Pancreas (tissue), 10 donors: ENCODE data around the gene RRM2. TPM values are rescaled to one million over a fixed set of nuclear protein-coding genes. Genes with fewer than 3 reads are reported as not detected.

ENCODE experiments used
- ATAC-seq, 4 donors: fragments of 200-7000 bp; cut with Tn5 transposase; one replicate each; pipeline versions ENCODE4 v1.8.0 to v1.9.1; 2020; ENCODE audit warnings: mild to moderate bottlenecking in 4 of 4, moderate library complexity in 4 of 4
- DNase-seq, 6 donors: peaks; one replicate each; pipeline ENCODE4 v3.0.0-alpha.2; 2020
- FAIRE-seq: peaks from 2 replicates; lab custom pipeline; 2012; peaks lifted over from hg19 to GRCh38; lab: Jason Lieb, UNC
- H3K27ac ChIP-seq, 4 donors: fragments of 200-600 bp; sonication (generic); 1 replicate in 3 of 4; 2 replicates in 1 of 4; pipeline versions ENCODE4 v1.5.0 to v1.8.0; 2020
- H3K27me3 ChIP-seq, 4 donors: fragments of 200-600 bp; one replicate each; pipeline ENCODE4 v1.8.0; 2021
- H3K36me3 ChIP-seq, 3 donors: fragments of 200-600 bp; sonication (generic) in 1 of 3; one replicate each; pipeline versions ENCODE4 v1.5.0 to v1.8.0; 2020 to 2021
- H3K4me1 ChIP-seq, 3 donors: fragments of 200-600 bp; one replicate each; pipeline ENCODE4 v1.8.0; 2021
- H3K4me3 ChIP-seq, 4 donors: fragments of 200-600 bp; sonication (generic) in 2 of 4; one replicate each; pipeline versions ENCODE4 v1.5.0 to v1.8.0; 2020 to 2021
- H3K9me3 ChIP-seq, 4 donors: fragments of 200-600 bp; one replicate each; pipeline ENCODE4 v1.8.0; 2021
- WGBS, 2 donors: extraction: QIAGEN DNeasy Blood & Tissue Kit; methylation state at CpG; one replicate each; pipeline ENCODE4 v1.1.7; 2013; 5-methylcytosine and 5-hydroxymethylcytosine counted together
- intact Hi-C, 3 donors: fragments of 100-400 bp; cut with DNase I; formaldehyde crosslinking; loops; one replicate each; pipeline versions ENCODE4 v1.11.1 to v1.14.2; 2022
- polyA plus RNA-seq, 2 donors: library from polyadenylated mRNA; stranded (reverse); fragments of 200-250 nt; gene quantifications; one replicate each; pipeline ENCODE4 v1.2.3, GENCODE V29; 2013
- total RNA-seq, 6 donors: library from RNA; stranded (reverse); fragmentation: NEBNext Ultra II Directional in 4 of 6; extraction: Animal tissue kit (Norgen Biotek cat#: 25700) in 4 of 6; gene quantifications; one replicate each; pipeline versions ENCODE4 v1.2.1 to v1.2.4, GENCODE V29; 2021 to 2023
- TF ChIP-seq, protein P1 (sequence below), 4 donors: fragments of 200-600 bp; sonication (generic) in 3 of 4; IDR thresholded peaks; one replicate each; pipeline versions ENCODE4 v1.5.0 to v1.8.0; 2021; ENCODE audit warnings: antibody characterized with exemption in 4 of 4
- donor health status: healthy with polysubstance abuse.
- donor health status: DM: no; HTN: no; CAD: no; lungs with moderate emphysema.
- donor health status: DM: no; HTN: no; CAD: no.
- donor health status: control.
- donor health status: control.
- donor health status: Bipolar disorder and iron deficiency.
- donor health status: DM: yes; HTN: yes; CAD: no.
- donor health status: DM: no; HTN: no; CAD: no.
- donor health status: DM: no; HTN: no; CAD: no.
- donor health status: DM: yes; HTN: yes; CAD: no.

Gene RRM2
- total and polyA plus RNA-seq, 8 donors = 0.16 to 3.0 (median 1.3) TPM

DNA sequence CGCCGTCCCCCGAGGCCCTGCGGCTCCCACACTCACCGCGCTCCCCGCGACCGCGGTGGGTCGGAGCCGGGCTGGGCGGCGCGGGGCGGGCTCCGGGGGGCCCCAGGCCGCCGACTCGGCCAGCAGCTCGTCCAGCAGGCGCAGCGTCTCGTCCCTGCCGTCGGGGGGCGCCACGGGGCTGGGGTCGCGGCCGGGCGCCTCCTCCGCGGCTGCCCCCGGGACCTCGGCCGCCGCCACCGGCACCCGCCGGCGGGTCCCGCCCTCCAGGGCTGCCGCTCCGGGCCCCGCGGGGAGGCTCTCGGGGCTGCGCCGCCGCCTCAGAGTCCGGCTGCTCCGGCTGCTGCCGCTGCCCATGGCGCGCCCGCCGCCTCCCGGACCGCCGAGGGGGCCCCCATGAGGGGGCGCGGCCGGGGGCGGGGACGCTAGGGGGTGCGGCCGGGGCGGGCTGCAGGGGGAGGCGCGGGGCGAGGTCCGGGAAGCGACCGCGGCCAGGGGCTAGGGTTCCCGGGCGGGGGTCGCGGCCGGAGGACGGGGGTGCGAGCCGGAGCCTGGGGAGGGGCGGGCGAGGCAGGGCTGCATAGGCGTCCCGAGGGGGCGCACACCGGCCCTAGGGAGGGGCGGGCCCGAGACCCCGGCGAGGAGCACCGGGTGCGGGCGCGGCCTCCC lies 42.5 kb upstream of the RRM2 start, which contains the start of gene CYS1:
Gene CYS1 (minus strand): TSS at position 542 of the 666 bp plus-strand sequence. CDS start 188 bp downstream, at position 354.
- peak; percentile 32 to 64 (median 50) for ATAC-seq
- H3K4me1 ChIP-seq = no peaks in the 10 kb centered on the region
- no peaks in the 10 kb centered on the region for H3K27me3 ChIP-seq
- intact Hi-C loops = no loop called here
- DNase-seq = peak in 5 of 6 donors; percentile 40 to 83 (median 68)
- peak within 1 kb of the TSS; percentile 40 to 64 (median 50) for H3K4me3 ChIP-seq
- H3K9me3 ChIP-seq = no peaks in the 10 kb centered on the region
- H3K36me3 ChIP-seq = no peaks in the 10 kb centered on the region
- FAIRE-seq = no peak
- H3K27ac ChIP-seq = peak within 1 kb of the TSS; percentile 78 to 85 (median 82)
- TF ChIP-seq, protein P1, sequence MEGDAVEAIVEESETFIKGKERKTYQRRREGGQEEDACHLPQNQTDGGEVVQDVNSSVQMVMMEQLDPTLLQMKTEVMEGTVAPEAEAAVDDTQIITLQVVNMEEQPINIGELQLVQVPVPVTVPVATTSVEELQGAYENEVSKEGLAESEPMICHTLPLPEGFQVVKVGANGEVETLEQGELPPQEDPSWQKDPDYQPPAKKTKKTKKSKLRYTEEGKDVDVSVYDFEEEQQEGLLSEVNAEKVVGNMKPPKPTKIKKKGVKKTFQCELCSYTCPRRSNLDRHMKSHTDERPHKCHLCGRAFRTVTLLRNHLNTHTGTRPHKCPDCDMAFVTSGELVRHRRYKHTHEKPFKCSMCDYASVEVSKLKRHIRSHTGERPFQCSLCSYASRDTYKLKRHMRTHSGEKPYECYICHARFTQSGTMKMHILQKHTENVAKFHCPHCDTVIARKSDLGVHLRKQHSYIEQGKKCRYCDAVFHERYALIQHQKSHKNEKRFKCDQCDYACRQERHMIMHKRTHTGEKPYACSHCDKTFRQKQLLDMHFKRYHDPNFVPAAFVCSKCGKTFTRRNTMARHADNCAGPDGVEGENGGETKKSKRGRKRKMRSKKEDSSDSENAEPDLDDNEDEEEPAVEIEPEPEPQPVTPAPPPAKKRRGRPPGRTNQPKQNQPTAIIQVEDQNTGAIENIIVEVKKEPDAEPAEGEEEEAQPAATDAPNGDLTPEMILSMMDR (IDR thresholded peaks at IDR 0.05) = no peak
- WGBS, 2 donors = 1% methylated on average over 11 to 98 of the region's 98 CpGs

DNA sequence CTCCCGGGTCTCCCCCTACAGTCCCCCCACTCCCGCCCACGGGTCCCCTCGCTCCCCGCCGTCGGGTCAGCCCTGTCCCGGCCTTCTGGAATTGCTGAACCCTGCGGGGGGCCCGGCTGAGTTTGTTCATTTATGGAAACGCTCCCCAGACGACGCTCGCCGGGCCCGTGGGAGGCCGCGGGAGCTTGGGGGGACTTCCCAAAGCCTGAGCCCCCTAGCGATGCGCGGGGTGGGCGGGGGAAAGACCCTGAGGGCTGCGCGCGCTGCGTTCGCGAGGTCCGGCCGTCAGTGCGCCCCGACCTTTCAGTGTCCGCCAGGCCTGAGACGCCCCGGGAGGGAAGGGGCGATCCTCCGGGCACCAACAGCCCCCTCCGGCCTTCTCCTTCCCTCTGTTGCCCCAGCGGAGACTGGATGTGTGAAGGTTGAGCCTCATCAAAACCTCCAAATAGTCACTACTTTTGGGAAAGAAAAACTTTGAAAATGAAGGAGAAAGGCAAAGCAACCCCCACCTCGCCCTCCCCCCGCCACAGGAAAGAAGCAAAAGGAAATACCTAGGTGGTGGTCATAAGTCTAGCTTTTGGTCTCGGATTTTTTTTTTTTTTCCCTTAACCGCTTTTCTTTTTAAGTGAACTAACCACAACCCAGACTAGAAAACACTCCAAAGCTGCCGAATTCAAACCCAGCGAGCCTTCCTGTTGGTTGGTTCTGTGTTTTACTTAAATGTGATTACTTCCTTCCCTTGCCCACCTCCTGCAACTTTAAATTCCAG lies 41.8 kb upstream of the RRM2 start:
- H3K27me3 ChIP-seq = no peaks in the 10 kb centered on the region
- peak in 3 of 6 donors; percentile 49 to 66 (median 66) for DNase-seq
- intact Hi-C loops = no loop called here
- peak; percentile 3 to 49 (median 22) for ATAC-seq
- no peak for FAIRE-seq
- H3K27ac ChIP-seq = peak overlapping the region; percentile 78 to 85 (median 82)
- no peaks in the 10 kb centered on the region for H3K9me3 ChIP-seq
- no peaks in the 10 kb centered on the region for H3K4me1 ChIP-seq
- H3K4me3 ChIP-seq = peak overlapping the region in 3 of 4 donors; percentile 45 to 64 (median 56)
- 21 to 23% methylated on average over 38 to 45 of the region's 45 CpGs for WGBS, 2 donors
- H3K36me3 ChIP-seq = no peaks in the 10 kb centered on the region
- TF ChIP-seq, protein P1 (IDR thresholded peaks at IDR 0.05) = no peak

DNA sequence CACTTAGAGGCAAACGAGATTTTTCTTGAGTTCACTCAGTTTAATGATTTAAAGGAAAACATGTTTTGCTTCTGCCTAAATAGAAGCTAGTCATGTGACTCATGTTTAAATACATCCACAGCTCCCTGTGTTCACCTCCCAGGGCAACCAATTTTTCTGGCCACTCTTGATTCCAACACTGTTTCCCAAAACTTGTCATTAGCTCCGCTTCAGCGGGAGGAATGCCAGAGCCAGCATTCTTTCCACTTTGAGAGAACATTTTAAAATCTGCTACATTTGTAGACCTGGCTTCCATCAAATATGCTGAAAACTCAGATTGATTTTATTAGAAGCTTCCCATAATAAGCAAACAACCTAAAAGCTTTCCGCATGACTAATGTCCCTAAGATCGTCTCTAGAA lies 39.5 kb upstream of the RRM2 start:
- TF ChIP-seq, protein P1 (IDR thresholded peaks at IDR 0.05) = no peak
- H3K36me3 ChIP-seq = no peaks in the 10 kb centered on the region
- peaks cover 0 to 5% (median 0%) of the 10 kb centered on the region in 3 donors for H3K4me1 ChIP-seq
- no peak for ATAC-seq
- H3K27ac ChIP-seq = peak overlapping the region; percentile 5 to 85 (median 76)
- no peaks in the 10 kb centered on the region for H3K9me3 ChIP-seq
- FAIRE-seq = no peak
- WGBS, 2 donors = 43 to 50% methylated on average over 5 of the region's 5 CpGs
- no peak overlapping the region for H3K4me3 ChIP-seq
- peak in 1 of 6 donors; percentile 9 for DNase-seq
- intact Hi-C loops = no loop called here
- no peaks in the 10 kb centered on the region for H3K27me3 ChIP-seq

DNA sequence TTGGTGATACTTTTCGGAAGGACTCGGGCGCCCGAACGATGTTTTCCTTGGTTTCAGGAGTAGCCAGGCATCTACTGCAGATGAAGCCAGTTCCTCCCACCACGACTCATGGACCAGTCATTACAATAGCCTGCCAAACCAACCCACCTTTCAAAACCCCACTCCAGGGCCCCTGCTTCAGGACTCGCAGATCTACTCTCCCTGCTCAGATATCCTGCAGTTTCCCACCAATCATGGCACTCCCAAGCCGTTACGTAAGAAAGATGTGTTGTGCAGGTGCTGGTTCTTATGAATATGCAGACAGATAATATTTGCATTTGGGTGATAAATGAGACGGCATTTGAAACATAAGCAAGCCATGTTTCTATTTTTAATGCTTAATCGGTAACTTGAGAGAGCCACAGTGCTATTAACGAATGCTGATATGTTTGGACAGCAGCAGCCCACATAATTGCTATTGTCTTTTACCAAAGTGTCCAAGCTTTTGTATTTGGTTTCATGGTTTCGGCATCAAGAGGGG lies 38.8 kb upstream of the RRM2 start:
- H3K4me1 ChIP-seq = peaks cover 0 to 5% (median 0%) of the 10 kb centered on the region in 3 donors
- 37 to 38% methylated on average over 13 of the region's 13 CpGs for WGBS, 2 donors
- FAIRE-seq (no peak), ATAC-seq (peak in 2 of 4 donors; percentile 16 to 21), DNase-seq (peak in 2 of 6 donors; percentile 13 to 35)
- peak overlapping the region in 3 of 4 donors; percentile 71 to 85 (median 81) for H3K27ac ChIP-seq
- H3K36me3 ChIP-seq = no peaks in the 10 kb centered on the region
- no peaks in the 10 kb centered on the region for H3K27me3 ChIP-seq
- H3K4me3 ChIP-seq = no peak overlapping the region
- intact Hi-C loops = no loop called here
- TF ChIP-seq, protein P1 (IDR thresholded peaks at IDR 0.05) = no peak
- no peaks in the 10 kb centered on the region for H3K9me3 ChIP-seq
